ENCODE measurements around the gene NPAS2. TPM values are rescaled to one million over a fixed set of nuclear protein-coding genes. Genes with fewer than 3 reads are reported as not detected.
A peak's percentile ranks its signal among the peaks of the same experiment; 100 is the strongest.

The NPAS2 gene
- total RNA-seq, 1 experiment from 2014 or later = 20.4 TPM

DNA sequence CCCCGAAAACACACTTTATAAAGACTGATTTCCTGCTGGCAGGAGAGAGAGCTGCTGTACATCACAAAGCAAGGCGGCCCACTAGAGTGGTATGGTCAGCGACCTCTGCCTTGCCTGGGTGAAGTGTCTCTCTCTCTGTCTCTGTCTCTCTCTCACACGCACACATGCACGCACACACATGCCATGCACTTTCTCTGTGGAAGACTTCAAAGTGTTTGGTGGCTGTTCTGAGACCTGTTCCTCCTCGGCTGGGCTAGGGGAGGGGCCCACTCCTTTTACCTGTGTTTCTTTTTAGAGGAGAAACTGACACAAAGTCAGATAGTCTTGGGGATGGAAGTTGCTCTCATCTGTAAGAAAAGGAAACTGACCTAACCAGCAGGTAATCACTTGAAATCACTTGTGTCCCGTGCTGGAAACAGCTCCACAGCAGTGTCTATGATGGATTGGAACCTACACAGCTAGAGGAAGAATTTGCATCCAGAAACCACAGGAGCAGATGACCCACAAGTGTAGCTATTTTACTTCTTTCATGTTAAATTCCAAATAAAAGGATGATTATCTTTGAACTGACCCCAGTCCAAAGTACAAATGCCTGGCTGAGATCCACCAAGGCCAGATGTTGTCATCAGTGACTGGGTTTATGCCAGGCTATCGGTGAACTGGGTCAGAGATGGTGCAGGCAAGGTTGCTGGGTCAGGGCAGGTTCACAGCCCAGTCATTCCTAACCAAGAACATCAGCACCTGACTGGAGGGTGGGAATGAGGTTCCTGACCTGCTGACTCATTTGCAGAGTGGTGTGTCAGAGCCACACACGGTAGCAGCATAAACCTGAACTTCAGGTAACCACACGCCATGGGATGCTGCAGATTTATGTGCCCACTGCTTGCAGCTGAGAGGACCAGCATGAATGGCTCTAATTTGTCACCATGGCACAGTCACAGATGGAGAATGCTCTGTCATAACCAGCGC is 63.0 kb downstream of the NPAS2 start:
- TF ChIP-seq SP1 (IDR thresholded peaks at IDR 0.05; ENCODE audit: low read depth) (peak; percentile 56), CBX3 (IDR thresholded peaks at IDR 0.05; ENCODE audit: low read depth) (0 out of 2 replicates have a peak, but pooled peaks have one; percentile 53), ELF1 (IDR thresholded peaks at IDR 0.05; ENCODE audit: borderline replicate concordance, low read depth) (no peak), JUND (IDR thresholded peaks at IDR 0.05) (peak; percentile 66), FOSL1 (IDR thresholded peaks at IDR 0.05; ENCODE audit: low read depth) (peak; percentile 72)
- TF ChIP-seq, protein P1, sequence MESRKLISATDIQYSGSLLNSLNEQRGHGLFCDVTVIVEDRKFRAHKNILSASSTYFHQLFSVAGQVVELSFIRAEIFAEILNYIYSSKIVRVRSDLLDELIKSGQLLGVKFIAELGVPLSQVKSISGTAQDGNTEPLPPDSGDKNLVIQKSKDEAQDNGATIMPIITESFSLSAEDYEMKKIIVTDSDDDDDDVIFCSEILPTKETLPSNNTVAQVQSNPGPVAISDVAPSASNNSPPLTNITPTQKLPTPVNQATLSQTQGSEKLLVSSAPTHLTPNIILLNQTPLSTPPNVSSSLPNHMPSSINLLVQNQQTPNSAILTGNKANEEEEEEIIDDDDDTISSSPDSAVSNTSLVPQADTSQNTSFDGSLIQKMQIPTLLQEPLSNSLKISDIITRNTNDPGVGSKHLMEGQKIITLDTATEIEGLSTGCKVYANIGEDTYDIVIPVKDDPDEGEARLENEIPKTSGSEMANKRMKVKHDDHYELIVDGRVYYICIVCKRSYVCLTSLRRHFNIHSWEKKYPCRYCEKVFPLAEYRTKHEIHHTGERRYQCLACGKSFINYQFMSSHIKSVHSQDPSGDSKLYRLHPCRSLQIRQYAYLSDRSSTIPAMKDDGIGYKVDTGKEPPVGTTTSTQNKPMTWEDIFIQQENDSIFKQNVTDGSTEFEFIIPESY (IDR thresholded peaks at IDR 0.05; ENCODE audit: extremely low read depth, insufficient replicate concordance, low read length) = no peak
- TF ChIP-seq, protein P2, sequence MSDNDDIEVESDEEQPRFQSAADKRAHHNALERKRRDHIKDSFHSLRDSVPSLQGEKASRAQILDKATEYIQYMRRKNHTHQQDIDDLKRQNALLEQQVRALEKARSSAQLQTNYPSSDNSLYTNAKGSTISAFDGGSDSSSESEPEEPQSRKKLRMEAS (IDR thresholded peaks at IDR 0.05) = peak; percentile 27; the same call in 1 of the 2 replicates
- ChIA-PET CTCF (interaction anchor here (1.2 kb wide), 1 partner anchor 152 kb away, joined by 3 read pairs; no protein-coding TSS in a partner anchor), POLR2A (no interaction called here), RAD21 (ENCODE audit: low non-redundant PET in 1 of 2, low total read pairs in 2 of 2, uncharacterized antibody in 2 of 2, unreplicated experiment in 2 of 2) (no interaction called here)
- no peak overlapping the region for H2AFZ ChIP-seq (ENCODE audit: low read depth, low read length, poor library complexity, severe bottlenecking)
- H3K9me2 ChIP-seq (ENCODE audit: insufficient read depth) = no peaks in the 10 kb centered on the region
- DNase-seq (ENCODE audit: low read depth, low spot score) (peak; percentile 51), ATAC-seq (peak; percentile 93)
- no peaks in the 10 kb centered on the region for H4K20me1 ChIP-seq (ENCODE audit: insufficient read depth)
- H3K4me1 ChIP-seq (ENCODE audit: control insufficient read depth in 1 of 2, insufficient read depth in 2 of 2, low read length in 2 of 2) = peaks cover 27 to 52% of the 10 kb centered on the region in 2 experiments
- H3K4me2 ChIP-seq (ENCODE audit: low read length) = peak overlapping the region; percentile 56
- no peaks in the 10 kb centered on the region for H3K27me3 ChIP-seq (ENCODE audit: insufficient read depth, low read length)
- no peaks in the 10 kb centered on the region for H3K79me2 ChIP-seq (ENCODE audit: insufficient read depth, low read length)
- no peaks in the 10 kb centered on the region for H3K36me3 ChIP-seq (ENCODE audit: control insufficient read depth in 1 of 2, insufficient read depth in 2 of 2, low read length in 2 of 2)
- no TSS peak for BruUV-seq (replicated peaks)
- no peaks in the 10 kb centered on the region for H3K9me3 ChIP-seq (ENCODE audit: control insufficient read depth in 1 of 2, insufficient read depth in 1 of 2, low read depth in 1 of 2, low read length in 2 of 2)
- intact Hi-C loops (cut with micrococcal nuclease) = no loop called here
- peak overlapping the region; percentile 12; the same call in 1 of the 2 replicates for H3K27ac ChIP-seq (ENCODE audit: low read depth, low read length)
- H3K4me3 ChIP-seq (replicated peaks in 1 of 2; ENCODE audit: low read depth in 1 of 2, low read length in 2 of 2) = no peak overlapping the region
- peak overlapping the region; percentile 18 for H3K9ac ChIP-seq (ENCODE audit: low read length)

All from HCT116 (cell line).